ENCODE results near the gene THSD7A. TPM values are rescaled to one million over a fixed set of nuclear protein-coding genes. Genes with fewer than 3 reads are reported as not detected.

The THSD7A gene
- total and polyA plus RNA-seq, 9 of the 15 experiments (the other 6 are each of a cell fraction or from before 2014, with no cell fraction given), result 0.01 to 0.02 TPM; not detected in 7

- intact Hi-C loops (cut with micrococcal nuclease) (no loop called here), in situ Hi-C loops (cut with MboI) (no loop called here)
- no peaks in the 10 kb centered on the region for H3K9me3 ChIP-seq (replicated peaks; ENCODE audit: control insufficient read depth, insufficient read depth, low read depth, low read length)
- no peaks in the 10 kb centered on the region for H4K20me1 ChIP-seq (replicated peaks; ENCODE audit: control insufficient read depth, insufficient read depth, low read length)
- no peak overlapping the region for H3K9ac ChIP-seq (ENCODE audit: insufficient read depth in 1 of 2, low read depth in 2 of 2, low read length in 2 of 2)
- no peak overlapping the region for H3K4me2 ChIP-seq (ENCODE audit: insufficient read depth, low read length)
- no peaks in the 10 kb centered on the region for H3K27me3 ChIP-seq (ENCODE audit: control insufficient read depth in 2 of 2, insufficient read depth in 2 of 2, low read length in 2 of 2)
- H3K27ac ChIP-seq (ENCODE audit: extremely low read depth, low read depth, low read length), result no peak overlapping the region
- ATAC-seq (no peak), DNase-seq (ENCODE audit: extremely low read depth in 1 of 4, low spot score in 3 of 4) (no peak), FAIRE-seq (no peak)
- no peaks in the 10 kb centered on the region for H3K9me1 ChIP-seq (ENCODE audit: control insufficient read depth, insufficient read depth, low read length)
- ChIA-PET POLR2A (no interaction called here), CTCF (ENCODE audit: low intra/inter-chr PET ratio) (no interaction called here)
- no peak for TF ChIP-seq SIN3A (IDR thresholded peaks at IDR 0.05; ENCODE audit: borderline replicate concordance in 2 of 2, control insufficient read depth in 1 of 2, low read depth in 2 of 2, low read length in 2 of 2)
- no peak for TF ChIP-seq NBN (IDR thresholded peaks at IDR 0.05; ENCODE audit: low read depth)
- no peak for TF ChIP-seq MCM2 (IDR thresholded peaks at IDR 0.05; ENCODE audit: low read depth)
- no peak for TF ChIP-seq ELK3 (CRISPR knock-in tag; IDR thresholded peaks at IDR 0.05)
- TF ChIP-seq TCF7 (IDR thresholded peaks at IDR 0.05; ENCODE audit: borderline replicate concordance), result no peak
- TF ChIP-seq ARID1B (IDR thresholded peaks at IDR 0.05), result no peak
- TF ChIP-seq AFF1 (IDR thresholded peaks at IDR 0.05; ENCODE audit: low read depth in 1 of 2, partially characterized antibody in 2 of 2), result no peak
- no peak for TF ChIP-seq HDGF (IDR thresholded peaks at IDR 0.05)
- TF ChIP-seq ZZZ3 (IDR thresholded peaks at IDR 0.05), result no peak
- H3K4me1 ChIP-seq (replicated peaks in 1 of 2; ENCODE audit: control insufficient read depth in 2 of 2, insufficient read depth in 2 of 2, low read length in 2 of 2), result no peaks in the 10 kb centered on the region
- H3K79me2 ChIP-seq (ENCODE audit: control insufficient read depth, insufficient read depth, low read length), result no peaks in the 10 kb centered on the region
- BruUV-seq (replicated peaks), result no TSS peak
- no peak overlapping the region for H2AFZ ChIP-seq (ENCODE audit: low read depth, low read length)
- 0% methylated on average over 3 of the region's 3 CpGs for WGBS (ENCODE audit: insufficient coverage, low coverage, missing lambda C conversion rate)
- no peaks in the 10 kb centered on the region for H3K36me3 ChIP-seq (ENCODE audit: control insufficient read depth, insufficient read depth, low read length)
- no peak overlapping the region for H3K4me3 ChIP-seq
Observed at GRCh38 chr7:11516328-11516727, 315.7 kb downstream of the THSD7A start.
